ENCODE measurements around the gene SOST. TPM values are rescaled to one million over a fixed set of nuclear protein-coding genes. Genes with fewer than 3 reads are reported as not detected.
A peak's percentile ranks its signal among the peaks of the same experiment; 100 is the strongest.

SOST gene
- total and polyA plus RNA-seq, 2 donors (not counting 1 experiment from before 2014, with no cell fraction given): not detected

GRCh38 chr17:43780135-43780534 lies 21.5 kb upstream of the SOST start, which contains the start of gene CFAP97D1:
CFAP97D1 (plus strand) TSS chr17:43780435; CDS start chr17:43780463, 28 bp downstream.
- Histone ChIP-seq H3K27me3 (replicated peaks in 1 of 4; ENCODE audit: control extremely low read depth in 1 of 4, control insufficient read depth in 3 of 4, insufficient read depth in 4 of 4, low read length in 3 of 4) (peaks cover 0 to 33% (median 12%) of the 10 kb centered on the region in 4 experiments), H3K4me2 (replicated peaks; ENCODE audit: low read depth, low read length, poor library complexity, severe bottlenecking) (peak within 1 kb of the TSS; percentile 91), H2AFZ (ENCODE audit: insufficient read depth, low read depth, low read length, poor library complexity, severe bottlenecking) (peak within 1 kb of the TSS; percentile 87), H3K79me2 (ENCODE audit: control insufficient read depth, insufficient read depth, low read length) (peaks cover 3% of the 10 kb centered on the region), H3K4me3 (ENCODE audit: control extremely low read depth in 1 of 5, extremely low read depth in 1 of 5, insufficient read depth in 1 of 5, low read depth in 2 of 5, low read length in 4 of 5) (peak within 1 kb of the TSS; percentile 26 to 83 (median 80)), H3K9ac (ENCODE audit: low read length) (peak within 1 kb of the TSS; percentile 94), H3K4me1 (ENCODE audit: control insufficient read depth in 2 of 2, insufficient read depth in 2 of 2, low read length in 2 of 2) (peaks cover 6 to 14% of the 10 kb centered on the region in 2 donors), H3K36me3 (replicated peaks in 1 of 2; ENCODE audit: control extremely low read depth in 1 of 2, control insufficient read depth in 1 of 2, extremely low read depth in 1 of 2, insufficient read depth in 2 of 2, low read length in 1 of 2) (no peaks in the 10 kb centered on the region), H3K9me3 (ENCODE audit: control extremely low read depth in 1 of 3, control insufficient read depth in 2 of 3, insufficient read depth in 1 of 3, low read length in 2 of 3) (no peaks in the 10 kb centered on the region), H4K20me1 (ENCODE audit: control insufficient read depth, insufficient read depth, low read length, poor library complexity, severe bottlenecking) (no peaks in the 10 kb centered on the region), H3K27ac (ENCODE audit: low read length in 2 of 2) (peak within 1 kb of the TSS in 1 of 2 donors; percentile 46)
- POLR2A ChIA-PET: no interaction called here
- Mint-ChIP-seq H3K9me3 (ENCODE audit: insufficient read depth) (no peaks in the 10 kb centered on the region), H3K4me3 (peak within 1 kb of the TSS; percentile 81), H3K27ac (peak within 1 kb of the TSS; percentile 72), H3K4me1 (peaks cover 9% of the 10 kb centered on the region), H3K27me3 (peaks cover 43% of the 10 kb centered on the region)
- TF ChIP-seq EZH2 (IDR thresholded peaks at IDR 0.05; ENCODE audit: borderline replicate concordance, insufficient read depth, low read depth, low read length, poor library complexity, severe bottlenecking) (no peak), CTCF (IDR thresholded peaks at IDR 0.05) (no peak)
- intact Hi-C loops (cut with micrococcal nuclease): no loop called here
- ATAC-seq (ENCODE audit: low read depth): no peak
- WGBS (ENCODE audit: insufficient coverage): 18% methylated on average over 6 of the region's 7 CpGs
- CTCF ChIA-PET: no interaction called here
- DNase-seq: no peak

Measured in B cell (primary cell).